Measurements from ENCODE around the gene EXOSC10.
"Not testable (repeated sequence)": the region's sequence is repeated elsewhere in the genome, so short reads cannot be mapped to it uniquely, and the experiment has no call there.

Gene EXOSC10

DNA sequence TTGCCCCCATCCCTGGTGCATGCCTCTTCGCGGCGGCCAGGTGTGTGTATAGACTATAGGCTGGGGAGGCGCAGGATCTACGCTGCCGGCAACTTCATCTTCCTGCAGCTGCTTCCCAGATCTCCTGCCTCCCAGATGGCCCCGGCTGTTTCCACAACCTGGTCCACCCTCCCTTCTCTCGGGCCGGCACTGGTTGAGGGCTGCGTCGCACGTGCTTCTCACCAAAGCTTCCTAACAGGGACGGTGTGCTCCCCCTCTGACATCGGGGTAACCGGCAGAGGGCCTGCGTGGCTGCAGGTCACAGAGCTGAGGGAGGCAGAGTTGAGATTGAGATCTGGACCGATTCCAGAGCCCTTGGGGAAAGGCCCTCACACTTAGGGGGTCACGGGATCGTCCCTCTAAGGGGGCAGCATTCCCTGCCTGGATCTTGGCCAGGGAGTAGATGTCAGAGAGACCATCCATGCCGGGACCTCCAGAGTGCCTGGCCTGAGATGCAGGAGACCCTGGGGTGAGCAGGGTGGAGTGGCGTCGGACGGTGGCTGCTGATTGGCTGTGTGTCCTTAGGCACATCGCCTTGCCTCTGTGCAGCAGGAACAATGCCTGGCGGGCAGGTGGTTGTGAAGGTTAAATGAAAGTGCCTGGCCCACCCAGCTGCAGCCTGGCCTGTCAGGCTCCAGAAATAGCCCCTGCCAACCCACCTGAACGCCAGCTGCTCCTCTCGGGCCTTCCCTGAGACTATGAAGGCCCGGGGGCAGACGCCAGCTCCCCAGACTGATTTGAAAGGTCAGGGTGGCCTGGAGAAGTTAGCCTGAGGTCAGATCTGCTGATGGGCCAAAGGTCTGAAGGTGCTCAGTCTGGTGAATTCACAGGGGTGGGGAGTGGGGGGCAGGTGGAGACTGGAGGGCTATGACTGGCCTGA is 46.6 kb downstream of the EXOSC10 start:
- peak; percentile 34 for DNase-seq (ENCODE audit: low read depth)
- TF ChIP-seq, protein P1, sequence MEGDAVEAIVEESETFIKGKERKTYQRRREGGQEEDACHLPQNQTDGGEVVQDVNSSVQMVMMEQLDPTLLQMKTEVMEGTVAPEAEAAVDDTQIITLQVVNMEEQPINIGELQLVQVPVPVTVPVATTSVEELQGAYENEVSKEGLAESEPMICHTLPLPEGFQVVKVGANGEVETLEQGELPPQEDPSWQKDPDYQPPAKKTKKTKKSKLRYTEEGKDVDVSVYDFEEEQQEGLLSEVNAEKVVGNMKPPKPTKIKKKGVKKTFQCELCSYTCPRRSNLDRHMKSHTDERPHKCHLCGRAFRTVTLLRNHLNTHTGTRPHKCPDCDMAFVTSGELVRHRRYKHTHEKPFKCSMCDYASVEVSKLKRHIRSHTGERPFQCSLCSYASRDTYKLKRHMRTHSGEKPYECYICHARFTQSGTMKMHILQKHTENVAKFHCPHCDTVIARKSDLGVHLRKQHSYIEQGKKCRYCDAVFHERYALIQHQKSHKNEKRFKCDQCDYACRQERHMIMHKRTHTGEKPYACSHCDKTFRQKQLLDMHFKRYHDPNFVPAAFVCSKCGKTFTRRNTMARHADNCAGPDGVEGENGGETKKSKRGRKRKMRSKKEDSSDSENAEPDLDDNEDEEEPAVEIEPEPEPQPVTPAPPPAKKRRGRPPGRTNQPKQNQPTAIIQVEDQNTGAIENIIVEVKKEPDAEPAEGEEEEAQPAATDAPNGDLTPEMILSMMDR (conservative IDR thresholded peaks at IDR 0.05; ENCODE audit: control insufficient read depth, insufficient read depth, low read depth, low read length), result no peak

DNA sequence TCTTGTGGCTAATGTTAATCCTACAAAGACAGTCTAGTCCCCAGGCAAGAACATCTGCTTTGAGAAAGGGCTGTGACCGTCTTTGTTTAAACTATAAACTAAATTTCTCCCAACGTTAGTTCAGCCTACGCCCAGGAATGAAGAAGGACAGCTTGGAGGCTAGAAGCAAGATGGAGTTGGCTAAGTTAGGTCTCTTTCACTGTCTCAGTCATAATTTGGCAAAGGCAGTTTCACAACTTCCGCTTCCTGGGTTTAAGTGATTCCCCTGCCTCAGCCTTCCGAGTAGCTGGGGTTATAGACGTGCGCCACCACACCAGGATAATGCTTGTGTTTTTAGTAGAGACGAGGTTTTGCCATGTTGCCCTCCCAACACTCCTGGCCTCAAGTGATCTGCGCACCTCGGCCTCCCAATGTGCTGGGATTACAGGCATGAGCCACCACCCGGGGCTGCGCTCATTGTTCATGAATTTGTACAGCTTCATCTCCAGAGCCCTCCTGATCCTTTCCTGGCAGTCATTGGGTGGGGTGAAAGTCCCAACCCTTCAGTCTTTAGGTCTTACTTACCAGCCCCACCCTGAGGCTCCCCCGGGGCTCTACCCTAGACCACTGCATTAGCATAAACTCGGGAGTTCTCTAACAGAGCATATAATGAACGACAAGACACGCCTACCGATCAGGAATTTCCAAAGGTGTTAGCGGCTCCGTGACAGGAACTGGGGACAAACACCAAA is 47.7 kb downstream of the EXOSC10 start:
- TF ChIP-seq, protein P1 (conservative IDR thresholded peaks at IDR 0.05; ENCODE audit: control insufficient read depth, insufficient read depth, low read depth, low read length), result no peak
- H3K4me3 ChIP-seq (ENCODE audit: control insufficient read depth, low read depth, low read length), result no peak overlapping the region
- peak; percentile 22 for DNase-seq (ENCODE audit: low read depth)

More for the DNA sequence above, 46.6 kb downstream of the EXOSC10 start:
- H3K4me3 ChIP-seq (ENCODE audit: control insufficient read depth, low read depth, low read length), result no peak overlapping the region

DNA sequence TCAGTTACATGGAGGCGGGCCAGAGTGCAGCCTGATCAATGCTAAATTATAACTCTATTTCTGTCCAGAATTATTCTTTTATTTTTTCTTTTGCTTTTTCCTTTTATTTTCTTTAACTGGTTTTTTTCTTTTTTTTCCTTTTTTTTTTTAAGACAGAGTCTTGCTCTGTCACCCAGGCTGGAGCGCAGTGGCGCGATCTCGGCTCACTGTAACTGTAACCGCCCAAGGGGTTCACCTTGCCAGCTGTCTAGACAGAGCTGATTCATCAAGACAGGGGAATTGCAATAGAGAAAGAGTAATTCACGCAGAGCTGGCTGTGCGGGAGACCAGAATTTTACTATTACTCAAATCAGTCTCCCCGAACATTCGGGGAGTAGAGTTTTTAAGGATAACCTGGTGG is 48.5 kb downstream of the EXOSC10 start:
- not testable (repeated sequence) for DNase-seq (ENCODE audit: low read depth); H3K4me3 ChIP-seq (ENCODE audit: control insufficient read depth, low read depth, low read length)

DNA sequence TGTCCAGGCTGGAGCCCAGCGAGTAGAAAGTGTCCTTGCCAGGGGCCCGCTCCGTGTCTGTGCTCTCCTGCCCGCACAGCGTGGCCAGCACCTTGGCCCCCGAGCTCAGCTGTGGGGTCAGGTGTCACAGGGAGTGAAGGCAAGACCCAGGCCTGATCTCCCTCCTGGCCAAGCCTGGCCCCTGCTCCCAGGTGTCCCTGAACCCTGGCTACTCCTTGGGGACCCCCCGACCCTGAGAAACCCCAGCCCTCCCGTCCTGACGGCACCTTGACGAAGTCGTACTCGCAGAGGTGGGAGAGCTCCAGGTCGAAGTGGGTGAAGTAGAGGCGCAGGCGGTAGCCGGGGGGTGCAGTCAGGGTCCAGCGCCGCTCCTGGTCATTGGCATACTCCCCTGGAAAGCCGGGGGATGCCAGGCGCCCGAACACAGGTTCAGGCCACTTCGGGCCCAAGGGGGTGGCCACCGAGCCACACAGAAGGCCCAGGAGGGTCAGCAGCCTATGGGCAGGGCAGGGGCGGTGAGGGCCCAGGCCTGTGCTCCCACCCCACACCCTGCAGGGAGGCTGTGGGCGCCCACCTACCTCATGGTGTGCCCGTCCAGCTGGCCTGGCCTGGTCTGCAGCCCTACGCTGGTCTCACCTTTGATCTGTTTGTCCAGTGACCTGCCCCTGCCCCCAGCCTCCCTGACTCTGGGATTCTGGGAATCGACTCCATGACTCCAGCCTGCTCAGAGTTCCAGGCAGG is 52.9 kb downstream of the EXOSC10 start, which contains the start of gene MASP2:
TSS of gene MASP2 (minus strand) at position 615 of the 741 bp plus-strand sequence. CDS start at position 583, 32 bp downstream.
- no peak for DNase-seq (ENCODE audit: low read depth)
- TF ChIP-seq, protein P1 (conservative IDR thresholded peaks at IDR 0.05; ENCODE audit: control insufficient read depth, insufficient read depth, low read depth, low read length), result no peak
- no peak within 1 kb of the TSS for H3K4me3 ChIP-seq (ENCODE audit: control insufficient read depth, low read depth, low read length)

- TF ChIP-seq, protein P1 (conservative IDR thresholded peaks at IDR 0.05; ENCODE audit: control insufficient read depth, insufficient read depth, low read depth, low read length), result no peak
- H3K4me3 ChIP-seq (ENCODE audit: control insufficient read depth, low read depth, low read length), result no peak overlapping the region
- no peak for DNase-seq (ENCODE audit: low read depth)
These were observed 53.5 kb downstream of the EXOSC10 start for GRCh38 chr1:11046270-11046566.

DNA sequence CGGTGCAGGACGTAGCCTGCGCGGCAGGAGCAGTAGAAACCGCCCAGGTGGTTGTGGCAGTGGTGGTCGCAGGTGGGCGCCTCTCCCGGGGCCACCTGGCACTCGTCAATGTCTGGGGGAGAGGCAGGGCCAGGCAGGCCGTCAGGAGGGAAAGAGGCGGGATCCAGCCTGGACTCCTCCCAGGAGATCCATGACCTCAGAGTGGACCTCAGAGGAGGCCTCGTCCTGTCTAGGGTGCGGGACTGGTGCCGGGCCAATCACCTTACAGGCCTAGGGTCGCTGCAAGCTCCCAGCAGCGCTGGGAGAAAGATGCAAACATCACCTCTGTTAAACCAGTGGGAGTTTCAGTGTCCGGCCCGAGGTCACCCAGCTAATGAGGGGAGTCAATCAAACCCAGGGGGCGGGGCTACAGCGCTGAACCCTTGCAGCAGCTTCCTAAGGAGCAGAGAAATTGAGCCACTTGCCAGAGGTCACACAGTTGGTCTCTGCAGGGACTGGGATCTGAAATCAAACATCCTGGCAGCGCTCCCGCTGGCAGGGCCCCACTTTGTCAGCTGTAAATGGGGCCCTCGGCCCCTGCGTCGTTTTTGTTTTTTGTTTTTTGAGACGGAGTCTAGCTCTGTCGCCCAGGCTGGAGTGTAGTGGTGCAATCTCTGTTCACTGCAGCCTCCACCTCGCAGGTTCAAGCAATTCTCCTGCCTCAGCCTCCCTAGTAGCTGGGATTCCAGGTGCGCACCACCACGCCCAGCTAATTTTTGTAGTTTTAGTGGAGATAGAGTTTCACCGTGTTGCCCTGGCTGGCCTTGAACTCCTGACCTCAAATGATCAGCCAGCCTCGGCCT is 54.0 kb downstream of the EXOSC10 start:
- no peak for DNase-seq (ENCODE audit: low read depth)

More for the DNA sequence above, 54.0 kb downstream of the EXOSC10 start:
- TF ChIP-seq, protein P1 (conservative IDR thresholded peaks at IDR 0.05; ENCODE audit: control insufficient read depth, insufficient read depth, low read depth, low read length), result no peak
- no peak overlapping the region for H3K4me3 ChIP-seq (ENCODE audit: control insufficient read depth, low read depth, low read length)

Data from fibroblast of mammary gland (primary cell).